Measurements from ENCODE around the gene ENHO.

GRCh38 chr9:34546834-34547827, 24.3 kb upstream of the ENHO start:
- TF ChIP-seq CTCF (IDR thresholded peaks at IDR 0.05) = peak; percentile 29 to 63
- no peak for TF ChIP-seq POLR2A (IDR thresholded peaks at IDR 0.05)
- no peak for TF ChIP-seq POLR2AphosphoS5 (IDR thresholded peaks at IDR 0.05)

All from suprapubic skin (tissue), 4 donors.